Left lung (tissue), 10 donors: ENCODE data around the gene MED29. TPM values are rescaled to one million over a fixed set of nuclear protein-coding genes. Genes with fewer than 3 reads are reported as not detected.

Source experiments
- ATAC-seq: fragments of 200-7000 bp; cut with Tn5 transposase; one replicate; pipeline ENCODE4 v1.9.1; 2020; ENCODE audit warnings: moderate library complexity
- DNase-seq, 4 donors: peaks; one replicate each; pipeline ENCODE4 v3.0.0-alpha.2; 2013 to 2020
- H3K27ac ChIP-seq, 2 donors: fragments of 200-600 bp; sonication (generic) in 1 of 2; one replicate each; pipeline versions ENCODE4 v1.5.0 to v1.8.0; 2020 to 2021
- H3K27me3 ChIP-seq, 2 donors: fragments of 200-600 bp; sonication (generic) in 1 of 2; one replicate each; pipeline versions ENCODE4 v1.5.0 to v1.8.0; 2020 to 2021
- H3K36me3 ChIP-seq, 2 donors: fragments of 200-600 bp; sonication (generic) in 1 of 2; one replicate each; pipeline versions ENCODE4 v1.5.0 to v1.8.0; 2020 to 2021
- H3K4me1 ChIP-seq, 2 donors: fragments of 200-600 bp; one replicate each; pipeline ENCODE4 v1.8.0; 2021
- H3K4me3 ChIP-seq, 2 donors: fragments of 200-600 bp; sonication (generic) in 1 of 2; one replicate each; pipeline versions ENCODE4 v1.5.0 to v1.8.0; 2020 to 2021; ENCODE audit warnings: mild to moderate bottlenecking in 1 of 2
- H3K9me3 ChIP-seq, 2 donors: fragments of 200-600 bp; sonication (generic) in 1 of 2; one replicate each; pipeline versions ENCODE4 v1.5.0 to v1.8.0; 2020 to 2021
- CTCF ChIP-seq, 2 donors: fragments of 200-600 bp; sonication (generic) in 1 of 2; IDR thresholded peaks; one replicate each; pipeline versions ENCODE4 v1.5.0 to v1.8.0; 2021; ENCODE audit warnings: antibody characterized with exemption in 2 of 2
- intact Hi-C, 2 donors: fragments of 100-400 bp; cut with DNase I; formaldehyde crosslinking; loops; one replicate each; pipeline versions ENCODE4 v1.11.2 to v1.14.2; 2022
- polyA plus RNA-seq, 6 donors: library from polyadenylated mRNA; unstranded; fragments of 120-200 nt; gene quantifications; one replicate each; pipeline ENCODE4 v1.2.1, GENCODE V29; 2013; ENCODE audit not compliant: insufficient read length in 6 of 6
- total RNA-seq, 2 donors: library from RNA; stranded (reverse); fragmentation: NEBNext Ultra II Directional; extraction: Animal tissue kit (Norgen Biotek cat#: 25700); gene quantifications; one replicate each; pipeline ENCODE4 v1.2.1, GENCODE V29; 2021
- donor health status: DM: no; HTN: yes; CAD: no.
- donor health status: DM: no; HTN: no; CAD: no.

Gene MED29
- total and polyA plus RNA-seq, 8 donors: 28.7 to 43.4 (median 33.5) TPM

DNA sequence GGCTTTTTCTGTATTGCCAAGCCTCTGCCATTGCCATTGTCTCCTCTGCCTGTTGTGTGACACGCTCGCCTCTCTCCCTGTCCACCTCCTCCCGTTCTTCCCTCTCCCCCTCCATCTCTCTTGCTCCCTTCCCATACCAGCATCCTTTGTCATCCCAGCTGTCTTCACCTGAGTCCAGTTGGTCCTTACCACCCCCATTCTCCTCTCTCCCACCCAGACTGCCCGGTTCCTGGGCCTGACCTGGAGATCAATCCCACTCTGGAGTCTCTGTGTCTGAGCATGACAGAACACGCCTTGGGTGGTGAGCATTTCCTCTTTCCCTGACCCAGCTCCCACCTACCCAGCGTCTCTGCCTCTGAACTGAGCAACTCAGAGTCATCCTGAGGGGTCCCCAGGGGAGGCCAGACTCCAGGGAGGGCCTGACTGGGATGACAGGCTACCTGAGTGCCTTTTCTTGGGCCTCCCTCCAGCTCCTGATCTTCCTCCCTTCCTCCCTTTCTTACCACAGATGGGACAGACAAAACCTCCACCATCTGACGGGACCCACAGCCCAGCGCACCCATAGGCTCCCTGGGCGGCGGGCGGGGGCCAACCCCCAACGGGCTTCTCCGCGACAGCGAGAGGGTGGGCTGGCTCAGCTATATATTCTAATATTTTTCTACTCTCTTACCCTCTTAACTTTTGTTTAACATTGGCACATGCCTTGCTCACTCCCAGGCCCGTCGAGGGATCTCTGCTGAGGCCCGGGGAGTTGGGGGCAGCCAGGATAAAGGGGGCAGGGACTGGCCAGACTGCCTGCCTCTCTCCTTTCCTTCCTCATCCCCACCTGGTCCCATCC lies 8.0 kb upstream of the MED29 start:
- intact Hi-C loops: no loop called here
- Histone ChIP-seq H3K4me1 (no peaks in the 10 kb centered on the region), H3K9me3 (no peaks in the 10 kb centered on the region), H3K27me3 (no peaks in the 10 kb centered on the region), H3K4me3 (no peak overlapping the region), H3K27ac (no peak overlapping the region), H3K36me3 (peaks cover 0 to 100% of the 10 kb centered on the region in 2 donors)
- TF ChIP-seq CTCF (IDR thresholded peaks at IDR 0.05): no peak
- no peak for DNase-seq
- no peak for ATAC-seq

GRCh38 chr19:39384839-39385568 lies 6.2 kb upstream of the MED29 start:
- peak; percentile 14 for ATAC-seq
- intact Hi-C loops: no loop called here
- Histone ChIP-seq H3K4me1 (peaks cover 0 to 6% of the 10 kb centered on the region in 2 donors), H3K36me3 (peaks cover 0 to 94% of the 10 kb centered on the region in 2 donors), H3K9me3 (no peaks in the 10 kb centered on the region), H3K27me3 (no peaks in the 10 kb centered on the region), H3K4me3 (no peak overlapping the region), H3K27ac (no peak overlapping the region)
- no peak for TF ChIP-seq CTCF (IDR thresholded peaks at IDR 0.05)
- DNase-seq: no peak

DNA sequence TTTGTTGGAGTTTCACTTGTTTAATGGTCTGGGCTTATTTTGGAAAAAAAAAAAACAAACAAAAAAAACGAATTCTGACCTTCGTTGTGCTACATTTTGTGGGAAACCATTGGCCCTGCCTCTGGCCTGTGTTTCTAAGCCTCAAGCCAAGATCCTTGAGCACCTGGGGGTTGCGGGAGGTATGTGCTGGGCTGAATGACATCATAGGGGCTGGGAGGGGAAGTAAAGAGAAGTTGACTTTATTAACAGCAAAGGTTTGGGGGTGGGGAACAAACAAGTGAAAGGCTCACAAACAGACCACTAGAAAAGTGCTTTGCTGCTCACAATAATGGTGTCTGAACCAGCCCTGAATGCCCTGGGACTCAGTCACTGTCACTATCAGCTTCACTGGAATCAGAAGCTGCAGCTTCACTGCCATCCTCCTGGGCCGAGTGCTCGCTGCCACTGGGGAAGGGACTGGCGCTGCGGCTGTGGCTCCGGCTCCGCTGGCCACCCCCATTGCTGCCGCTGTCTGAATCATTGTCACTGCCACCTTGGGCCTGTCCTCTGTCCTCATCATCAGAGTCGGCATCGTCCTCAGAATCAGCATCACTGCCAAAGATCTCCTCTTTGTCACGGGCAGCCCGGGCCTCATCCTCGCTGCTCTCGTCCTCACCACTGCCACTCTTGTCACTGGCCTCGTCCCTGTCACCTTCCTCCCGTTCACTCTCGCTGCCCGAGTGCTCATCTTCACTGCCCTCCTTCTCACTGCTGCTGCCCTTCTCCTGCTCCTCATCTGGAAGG lies 5.4 kb upstream of the MED29 start:
- no peaks in the 10 kb centered on the region for H3K27me3 ChIP-seq
- H3K9me3 ChIP-seq: no peaks in the 10 kb centered on the region
- peaks cover 0 to 86% of the 10 kb centered on the region in 2 donors for H3K36me3 ChIP-seq
- no peak for DNase-seq
- H3K27ac ChIP-seq: no peak overlapping the region
- TF ChIP-seq CTCF (IDR thresholded peaks at IDR 0.05): no peak
- peaks cover 0 to 12% of the 10 kb centered on the region in 2 donors for H3K4me1 ChIP-seq
- no peak overlapping the region for H3K4me3 ChIP-seq
- ATAC-seq: no peak
- intact Hi-C loops: no loop called here

DNA sequence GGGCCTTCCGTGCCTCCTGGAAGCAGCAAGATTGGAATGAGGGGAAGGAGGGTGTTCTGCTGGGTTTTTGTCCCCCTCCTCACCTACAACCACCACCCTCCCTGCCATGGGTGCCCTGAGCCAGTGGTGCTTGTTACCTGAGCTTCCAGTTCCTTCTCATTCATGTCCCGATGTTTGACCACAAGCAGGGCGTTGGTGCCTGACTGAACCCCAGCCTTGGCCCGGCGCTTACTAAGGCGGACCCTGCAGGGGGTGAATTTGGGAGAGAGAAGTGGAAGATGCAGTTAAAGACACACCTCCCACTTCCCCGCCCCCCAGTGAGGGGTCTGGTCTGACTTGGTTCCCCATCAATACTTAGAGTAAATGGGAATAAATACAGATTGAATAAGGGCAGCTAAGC lies 4.6 kb upstream of the MED29 start:
- H3K27me3 ChIP-seq: no peaks in the 10 kb centered on the region
- H3K36me3 ChIP-seq: peaks cover 0 to 79% of the 10 kb centered on the region in 2 donors
- no peak for TF ChIP-seq CTCF (IDR thresholded peaks at IDR 0.05)
- intact Hi-C loops: no loop called here
- no peak for DNase-seq
- no peak overlapping the region for H3K27ac ChIP-seq
- H3K9me3 ChIP-seq: no peaks in the 10 kb centered on the region
- peaks cover 0 to 14% of the 10 kb centered on the region in 2 donors for H3K4me1 ChIP-seq
- no peak overlapping the region for H3K4me3 ChIP-seq
- ATAC-seq: no peak
